B cell (primary cell): ENCODE data around the gene GUCA2A. TPM values are rescaled to one million over a fixed set of nuclear protein-coding genes. Genes with fewer than 3 reads are reported as not detected.

Source experiments
- ATAC-seq: fragments of 200-7000 bp; cut with Tn5 transposase; one replicate; pipeline ENCODE4 v1.10.0; 2021; ENCODE audit warnings: low read depth, mild to moderate bottlenecking, moderate number of reproducible peaks, moderate library complexity
- CTCF ChIA-PET: fragments of 350-600 bp; sonication (Branson Sonifier 250); formaldehyde crosslinking; loops from one replicate; lab custom pipeline; 2021; ENCODE audit warnings: antibody characterized with exemption, inconsistent platforms; lab: Charles Lee
- POLR2A ChIA-PET: fragments of 350-600 bp; sonication (Branson Sonifier 250); formaldehyde crosslinking; loops from one replicate; lab custom pipeline; 2021; ENCODE audit warnings: antibody characterized with exemption; lab: Charles Lee
- DNase-seq: peaks from one replicate; pipeline ENCODE4 v3.0.0; 2013
- H2AFZ ChIP-seq: 2 replicates; pipeline ENCODE4 v1.6.1; 2012; ENCODE audit warnings: mild to moderate bottlenecking, low read depth, low read length; ENCODE audit not compliant: insufficient read depth, poor library complexity, severe bottlenecking
- H3K27ac ChIP-seq, 2 donors: 1 replicate in 1 of 2; 2 replicates in 1 of 2; pipeline ENCODE4 v1.5.1; 2012 to 2013; ENCODE audit warnings: low read length in 2 of 2, mild to moderate bottlenecking in 2 of 2, moderate library complexity in 1 of 2
- H3K27me3 ChIP-seq, 4 experiments: fragments of 200-600 bp in 1 of 4; sonication (generic) in 1 of 4; replicated peaks in 1 of 4; 1 replicate in 2 of 4; 2 replicates in 2 of 4; pipeline versions ENCODE4 v1.6.1 to v1.7.0; 2013 to 2016; ENCODE audit warnings: low read length in 3 of 4, mild to moderate bottlenecking in 2 of 4, mixed read lengths in 1 of 4, moderate library complexity in 1 of 4; ENCODE audit not compliant: insufficient read depth in 4 of 4, control insufficient read depth in 3 of 4; ENCODE audit errors: control extremely low read depth in 1 of 4
- H3K36me3 ChIP-seq, 2 experiments: replicated peaks in 1 of 2; 1 replicate in 1 of 2; 2 replicates in 1 of 2; pipeline versions ENCODE4 v1.6.1 to v1.7.1; 2013; ENCODE audit warnings: low read length in 1 of 2; ENCODE audit not compliant: insufficient read depth in 2 of 2, control insufficient read depth in 1 of 2; ENCODE audit errors: control extremely low read depth in 1 of 2, extremely low read depth in 1 of 2
- H3K4me1 ChIP-seq, 2 donors: fragments of 200-600 bp in 1 of 2; sonication (generic) in 1 of 2; 1 replicate in 1 of 2; 2 replicates in 1 of 2; pipeline versions ENCODE4 v1.5.1 to v1.6.1; 2013 to 2017; ENCODE audit warnings: low read length in 2 of 2; ENCODE audit not compliant: control insufficient read depth in 2 of 2, insufficient read depth in 2 of 2
- H3K4me2 ChIP-seq: replicated peaks from 2 replicates; pipeline ENCODE3; 2012; ENCODE audit warnings: mild to moderate bottlenecking, low read depth, low read length; ENCODE audit not compliant: poor library complexity, severe bottlenecking
- H3K4me3 ChIP-seq, 5 experiments: fragments of 200-600 bp in 1 of 5; sonication (generic) in 1 of 5; 1 replicate in 3 of 5; 2 replicates in 2 of 5; pipeline versions ENCODE4 v1.5.1 to v1.7.0; 2011 to 2016; ENCODE audit warnings: low read length in 4 of 5, mild to moderate bottlenecking in 4 of 5, low read depth in 2 of 5, control low read depth in 1 of 5, moderate library complexity in 1 of 5; ENCODE audit not compliant: insufficient read depth in 1 of 5; ENCODE audit errors: control extremely low read depth in 1 of 5, extremely low read depth in 1 of 5
- H3K79me2 ChIP-seq: fragments of 200-600 bp; sonication (generic); one replicate; pipeline ENCODE4 v1.6.0; 2016; ENCODE audit warnings: low read length; ENCODE audit not compliant: control insufficient read depth, insufficient read depth
- H3K9ac ChIP-seq: fragments of 200-600 bp; sonication (generic); 2 replicates; pipeline ENCODE4 v1.6.1; 2017; ENCODE audit warnings: mild to moderate bottlenecking, low read length, moderate library complexity
- H3K9me3 ChIP-seq, 3 donors: one replicate each; pipeline versions ENCODE4 v1.6.1 to v1.7.1; 2013; ENCODE audit warnings: low read length in 2 of 3; ENCODE audit not compliant: control insufficient read depth in 2 of 3, insufficient read depth in 1 of 3; ENCODE audit errors: control extremely low read depth in 1 of 3
- H4K20me1 ChIP-seq: 2 replicates; pipeline ENCODE4 v1.6.0; 2012; ENCODE audit warnings: mild to moderate bottlenecking, low read length; ENCODE audit not compliant: insufficient read depth, control insufficient read depth, poor library complexity, severe bottlenecking
- H3K27ac Mint-ChIP-seq: one replicate; pipeline ENCODE4 v1.8.0; 2021; ENCODE audit warnings: mixed read lengths
- H3K27me3 Mint-ChIP-seq: one replicate; pipeline ENCODE4 v1.8.0; 2021; ENCODE audit warnings: mixed read lengths
- H3K4me1 Mint-ChIP-seq: one replicate; pipeline ENCODE4 v1.8.0; 2021; ENCODE audit warnings: mixed read lengths
- H3K4me3 Mint-ChIP-seq: one replicate; pipeline ENCODE4 v1.8.0; 2021; ENCODE audit warnings: mixed read lengths
- H3K9me3 Mint-ChIP-seq: one replicate; pipeline ENCODE4 v1.8.0; 2022; ENCODE audit warnings: mixed read lengths; ENCODE audit not compliant: insufficient read depth
- CTCF ChIP-seq: fragments of 200-600 bp; IDR thresholded peaks from one replicate; pipeline ENCODE4 v1.8.0; 2022; ENCODE audit warnings: antibody characterized with exemption, mild to moderate bottlenecking
- EZH2 ChIP-seq: IDR thresholded peaks from 2 replicates; pipeline ENCODE4 v1.6.1; 2012; ENCODE audit warnings: borderline replicate concordance, low read depth, mild to moderate bottlenecking, moderate library complexity, low read length; ENCODE audit not compliant: insufficient read depth, poor library complexity, severe bottlenecking
- WGBS: methylation state at CpG from one replicate; pipeline ENCODE4 v1.1.5; 2013; ENCODE audit warnings: missing lambda C conversion rate; ENCODE audit not compliant: insufficient coverage; 5-methylcytosine and 5-hydroxymethylcytosine counted together
- intact Hi-C: fragments of 100-400 bp; cut with micrococcal nuclease; formaldehyde crosslinking; loops from one replicate; pipeline ENCODE4 v1.10.0; 2022
- polyA plus RNA-seq: library from polyadenylated mRNA; depleted of rRNA; stranded (reverse); fragments of >200 nt; gene quantifications from 2 replicates; pipeline ENCODE4 v1.2.3, GENCODE V29; 2012
- total RNA-seq, 2 donors: library from RNA; stranded (reverse); fragments of 120-200 nt in 1 of 2; gene quantifications; 1 replicate in 1 of 2; 2 replicates in 1 of 2; pipeline versions ENCODE4 v1.2.3 to v1.2.4, GENCODE V29; 2013 to 2022

Gene GUCA2A
- total and polyA plus RNA-seq, 2 donors (not counting 1 experiment from before 2014, with no cell fraction given): not detected

DNA sequence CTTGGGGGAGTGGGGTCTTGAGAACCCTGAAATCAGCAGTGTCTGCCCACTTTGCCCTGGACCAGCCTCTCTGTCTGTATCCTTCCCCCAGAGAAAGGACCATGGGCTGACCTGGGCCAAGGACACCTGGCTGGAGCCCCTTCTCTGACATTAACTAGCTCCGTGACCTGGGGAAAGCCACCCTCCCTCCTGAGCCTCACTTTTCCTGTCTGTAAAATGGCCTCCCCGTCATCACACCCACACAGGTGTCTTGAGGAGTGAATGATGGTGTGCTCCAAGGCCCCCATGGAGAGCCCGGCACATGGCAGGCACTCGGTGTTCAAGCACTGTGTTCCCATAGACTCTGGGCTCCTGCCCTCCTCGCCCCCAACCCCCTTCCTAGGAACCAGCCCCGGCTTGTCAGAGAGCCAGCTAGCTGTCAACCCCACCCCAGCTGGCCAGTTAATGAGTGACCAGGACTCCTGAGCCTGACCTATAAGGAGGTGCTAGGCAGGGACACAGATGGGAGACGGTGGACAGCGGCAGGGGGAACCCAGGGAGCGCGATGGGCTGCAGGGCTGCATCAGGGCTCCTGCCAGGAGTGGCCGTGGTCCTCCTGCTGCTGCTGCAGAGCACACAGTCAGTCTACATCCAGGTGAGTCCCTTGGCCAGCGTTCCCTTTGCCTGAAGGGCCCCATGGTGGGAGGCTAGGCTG lies 11.5 kb downstream of the GUCA2A start, which contains the start of gene GUCA2B:
TSS of gene GUCA2B (plus strand) at position 504 of the 694 bp plus-strand sequence. CDS start at position 545, 41 bp downstream.
- no peaks in the 10 kb centered on the region for H3K4me1 ChIP-seq
- no peak within 1 kb of the TSS for H3K4me3 ChIP-seq
- CTCF ChIA-PET: no interaction called here
- Mint-ChIP-seq H3K4me1 (no peaks in the 10 kb centered on the region), H3K4me3 (no peak within 1 kb of the TSS), H3K27me3 (peaks cover 13% of the 10 kb centered on the region), H3K9me3 (no peaks in the 10 kb centered on the region), H3K27ac (no peak within 1 kb of the TSS)
- H3K27me3 ChIP-seq: peaks cover 0 to 3% (median 0%) of the 10 kb centered on the region in 4 experiments
- no peak for TF ChIP-seq CTCF
- no peak for TF ChIP-seq EZH2
- H3K4me2 ChIP-seq: no peak within 1 kb of the TSS
- H3K9me3 ChIP-seq: no peaks in the 10 kb centered on the region
- no peak within 1 kb of the TSS for H2AFZ ChIP-seq
- no peaks in the 10 kb centered on the region for H3K79me2 ChIP-seq
- 97% methylated on average over 5 of the region's 12 CpGs for WGBS
- no peak within 1 kb of the TSS for H3K9ac ChIP-seq
- DNase-seq (no peak), ATAC-seq (no peak)
- H3K27ac ChIP-seq: no peak within 1 kb of the TSS
- POLR2A ChIA-PET: no interaction called here
- H3K36me3 ChIP-seq: no peaks in the 10 kb centered on the region
- intact Hi-C loops: no loop called here
- H4K20me1 ChIP-seq: no peaks in the 10 kb centered on the region

- H3K9me3 Mint-ChIP-seq: no peaks in the 10 kb centered on the region
- Histone ChIP-seq H3K36me3 (no peaks in the 10 kb centered on the region), H3K4me2 (no peak overlapping the region), H3K79me2 (no peaks in the 10 kb centered on the region), H3K9ac (no peak overlapping the region), H4K20me1 (no peaks in the 10 kb centered on the region), H3K27ac (no peak overlapping the region), H2AFZ (no peak overlapping the region), H3K9me3 (no peaks in the 10 kb centered on the region), H3K4me1 (no peaks in the 10 kb centered on the region), H3K4me3 (no peak overlapping the region), H3K27me3 (peaks cover 0 to 3% (median 0%) of the 10 kb centered on the region in 4 experiments)
- H3K4me3 Mint-ChIP-seq: no peak overlapping the region
- no peaks in the 10 kb centered on the region for H3K4me1 Mint-ChIP-seq
- POLR2A ChIA-PET: no interaction called here
- ATAC-seq (no peak), DNase-seq (no peak)
- no peak for TF ChIP-seq CTCF
- TF ChIP-seq EZH2: no peak
- WGBS: 89% methylated on average over 3 of the region's 3 CpGs
- peaks cover 13% of the 10 kb centered on the region for H3K27me3 Mint-ChIP-seq
- no peak overlapping the region for H3K27ac Mint-ChIP-seq
- CTCF ChIA-PET: interaction anchor here (0.6 kb wide), 2 partner anchors 19 to 23 kb away, joined by 3 read pairs; no protein-coding TSS in a partner anchor
- intact Hi-C loops: no loop called here
Measured at GRCh38 chr1:42152119-42152518, 12.4 kb downstream of the GUCA2A start.
